ENCODE data around the gene TICAM1. TPM values are rescaled to one million over a fixed set of nuclear protein-coding genes. Genes with fewer than 3 reads are reported as not detected.
"Not testable (repeated sequence)": the region's sequence is repeated elsewhere in the genome, so short reads cannot be mapped to it uniquely, and the experiment has no call there.

TICAM1 gene
- total RNA-seq, 1 donor from 2014 or later = 24.4 TPM

GRCh38 chr19:4803736-4804695 is 27.5 kb downstream of the TICAM1 start:
- peak; percentile 9 for ATAC-seq

- no peak for ATAC-seq
Measured at GRCh38 chr19:4802711-4803110, 28.8 kb downstream of the TICAM1 start.

GRCh38 chr19:4801085-4801619 is 30.4 kb downstream of the TICAM1 start:
- ATAC-seq = no peak

GRCh38 chr19:4800591-4801081 is 30.9 kb downstream of the TICAM1 start:
- ATAC-seq = peak; percentile 96

GRCh38 chr19:4795400-4795799 is 36.1 kb downstream of the TICAM1 start:
- ATAC-seq = no peak

- no peak for ATAC-seq
Measured at GRCh38 chr19:4794971-4795370, 36.5 kb downstream of the TICAM1 start.

GRCh38 chr19:4793278-4793677 is 38.2 kb downstream of the TICAM1 start:
- not testable (repeated sequence) for ATAC-seq

GRCh38 chr19:4792866-4793195 is 38.7 kb downstream of the TICAM1 start:
- ATAC-seq = not testable (repeated sequence)

GRCh38 chr19:4792019-4792865 is 39.3 kb downstream of the TICAM1 start:
- ATAC-seq = not testable (repeated sequence)

- peak; percentile 99 for ATAC-seq
Measured at GRCh38 chr19:4791183-4792018, 40.1 kb downstream of the TICAM1 start, which contains the start of gene FEM1A. Gene FEM1A (plus strand): TSS chr19:4791734. CDS start chr19:4791855, 121 bp downstream.

- ATAC-seq = not testable (repeated sequence)
Measured at GRCh38 chr19:4786412-4787016, 45.0 kb downstream of the TICAM1 start.

- ATAC-seq = no peak
Measured at GRCh38 chr19:4781801-4782200, 49.7 kb downstream of the TICAM1 start.

- no peak for ATAC-seq
Measured at GRCh38 chr19:4780860-4781259, 50.7 kb downstream of the TICAM1 start.

GRCh38 chr19:4778124-4778523 is 53.4 kb downstream of the TICAM1 start:
- not testable (repeated sequence) for ATAC-seq

- ATAC-seq = no peak
Measured at GRCh38 chr19:4776436-4777211, 54.9 kb downstream of the TICAM1 start.

- no peak for ATAC-seq
Measured at GRCh38 chr19:4775627-4776152, 55.8 kb downstream of the TICAM1 start.

GRCh38 chr19:4774136-4774535 is 57.4 kb downstream of the TICAM1 start:
- ATAC-seq = no peak

- peak; percentile 11 for ATAC-seq
Measured at GRCh38 chr19:4773047-4773640, 58.4 kb downstream of the TICAM1 start.

GRCh38 chr19:4772566-4772965 is 58.9 kb downstream of the TICAM1 start:
- ATAC-seq = no peak
